D721Med (cell line): Measurements from ENCODE around the gene LAMB1.
A peak's percentile ranks its signal among the peaks of the same experiment; 100 is the strongest.

Experiments used
- DNase-seq: peaks from one replicate; pipeline ENCODE4 v3.0.0; 2011; ENCODE audit warnings: low spot score; ENCODE audit not compliant: insufficient read length
- FAIRE-seq: peaks from 2 replicates; lab custom pipeline; 2011; peaks lifted over from hg19 to GRCh38; lab: Jason Lieb, UNC
- TF ChIP-seq, protein P1 (sequence below): IDR thresholded peaks from 2 replicates; pipeline ENCODE4 v1.5.1; 2012; ENCODE audit warnings: mild to moderate bottlenecking, control low read depth; ENCODE audit not compliant: insufficient read depth; ENCODE audit errors: missing control alignments

The LAMB1 gene

DNA sequence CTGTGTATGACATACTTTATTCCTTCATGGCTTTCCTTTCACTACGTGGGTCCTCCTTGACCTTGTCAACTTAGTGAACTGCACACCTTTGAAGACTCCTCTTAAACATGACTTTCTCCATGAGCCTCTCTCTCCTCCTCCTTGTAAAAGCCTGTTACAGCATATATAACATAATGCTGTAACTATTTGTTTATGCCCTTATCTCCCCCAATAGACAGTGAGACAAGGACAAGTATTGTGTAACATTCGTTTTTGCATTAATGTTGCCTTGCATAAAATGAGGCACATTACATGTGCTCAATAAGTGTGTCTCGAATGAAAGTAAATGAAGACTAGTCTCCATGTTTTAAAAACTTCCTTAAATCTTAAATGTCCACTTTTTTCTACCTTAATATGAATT, 4.3 kb upstream of the LAMB1 start:
- TF ChIP-seq, protein P1, sequence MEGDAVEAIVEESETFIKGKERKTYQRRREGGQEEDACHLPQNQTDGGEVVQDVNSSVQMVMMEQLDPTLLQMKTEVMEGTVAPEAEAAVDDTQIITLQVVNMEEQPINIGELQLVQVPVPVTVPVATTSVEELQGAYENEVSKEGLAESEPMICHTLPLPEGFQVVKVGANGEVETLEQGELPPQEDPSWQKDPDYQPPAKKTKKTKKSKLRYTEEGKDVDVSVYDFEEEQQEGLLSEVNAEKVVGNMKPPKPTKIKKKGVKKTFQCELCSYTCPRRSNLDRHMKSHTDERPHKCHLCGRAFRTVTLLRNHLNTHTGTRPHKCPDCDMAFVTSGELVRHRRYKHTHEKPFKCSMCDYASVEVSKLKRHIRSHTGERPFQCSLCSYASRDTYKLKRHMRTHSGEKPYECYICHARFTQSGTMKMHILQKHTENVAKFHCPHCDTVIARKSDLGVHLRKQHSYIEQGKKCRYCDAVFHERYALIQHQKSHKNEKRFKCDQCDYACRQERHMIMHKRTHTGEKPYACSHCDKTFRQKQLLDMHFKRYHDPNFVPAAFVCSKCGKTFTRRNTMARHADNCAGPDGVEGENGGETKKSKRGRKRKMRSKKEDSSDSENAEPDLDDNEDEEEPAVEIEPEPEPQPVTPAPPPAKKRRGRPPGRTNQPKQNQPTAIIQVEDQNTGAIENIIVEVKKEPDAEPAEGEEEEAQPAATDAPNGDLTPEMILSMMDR = no peak
- FAIRE-seq = no peak

DNA sequence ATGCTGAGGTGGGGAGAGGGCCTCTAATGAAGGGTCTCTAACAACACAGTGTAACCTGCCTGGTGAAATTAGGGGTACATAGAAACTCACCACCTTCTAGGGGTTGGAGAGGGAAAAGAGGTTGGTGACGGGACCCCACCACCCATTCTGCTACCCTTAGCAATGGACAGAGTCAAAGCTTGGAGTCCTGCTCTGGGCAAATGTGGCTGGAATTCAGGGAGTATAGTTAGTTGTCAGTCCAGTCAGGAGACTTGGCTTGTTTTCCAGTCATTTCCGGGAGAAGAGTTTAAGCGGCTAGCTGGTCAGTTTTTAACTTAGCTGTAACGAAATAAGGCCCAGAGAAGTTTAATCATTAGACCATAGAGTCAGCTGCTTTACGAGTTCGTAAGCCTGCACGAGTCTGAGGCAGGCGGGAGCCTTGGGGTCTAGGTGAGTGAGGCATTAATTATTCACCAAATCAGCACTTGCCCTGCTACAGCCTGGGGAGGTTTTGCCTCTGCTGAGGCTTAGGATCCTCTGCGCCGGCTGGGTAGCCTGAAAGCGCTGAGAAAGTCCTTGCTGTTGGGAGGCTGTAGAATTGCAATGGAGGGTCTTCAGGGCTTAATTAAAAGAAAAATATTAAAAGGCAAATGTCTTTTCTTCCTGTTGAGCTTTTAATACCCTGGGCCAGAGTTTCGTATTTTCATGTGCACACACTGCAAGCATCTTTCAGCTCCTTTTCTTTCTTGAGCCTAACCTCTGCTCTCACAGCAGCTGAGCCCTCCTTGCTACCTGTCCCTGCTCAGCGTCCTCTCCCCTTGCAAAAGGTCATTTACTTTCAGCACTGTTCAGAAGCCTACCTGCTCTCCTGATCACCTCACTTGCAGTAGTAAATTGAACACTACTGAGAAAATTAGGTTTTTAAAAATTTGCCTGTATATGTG, 1.5 kb upstream of the LAMB1 start:
- FAIRE-seq (no peak), DNase-seq (no peak)
- TF ChIP-seq, protein P1 = no peak

More for the DNA sequence above, 4.3 kb upstream of the LAMB1 start:
- DNase-seq = no peak

DNA sequence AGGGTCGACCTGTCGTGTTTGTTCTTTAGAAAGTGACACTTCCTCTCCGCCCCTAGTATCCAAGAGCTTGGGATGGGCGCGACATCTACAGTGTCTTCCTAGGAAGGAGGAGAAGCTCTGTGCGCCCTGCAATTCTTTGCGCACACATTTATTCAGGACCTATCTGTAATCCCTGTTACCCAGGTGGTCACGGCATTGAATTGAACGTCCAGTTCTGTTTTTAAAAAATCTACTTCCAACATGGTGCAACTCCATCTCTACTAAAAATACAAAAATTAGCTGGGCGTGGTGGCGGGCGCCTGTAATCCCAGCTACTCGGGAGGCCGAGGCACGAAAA, 606 bp upstream of the LAMB1 start:
- no peak for FAIRE-seq
- no peak for DNase-seq
- TF ChIP-seq, protein P1 = no peak

DNA sequence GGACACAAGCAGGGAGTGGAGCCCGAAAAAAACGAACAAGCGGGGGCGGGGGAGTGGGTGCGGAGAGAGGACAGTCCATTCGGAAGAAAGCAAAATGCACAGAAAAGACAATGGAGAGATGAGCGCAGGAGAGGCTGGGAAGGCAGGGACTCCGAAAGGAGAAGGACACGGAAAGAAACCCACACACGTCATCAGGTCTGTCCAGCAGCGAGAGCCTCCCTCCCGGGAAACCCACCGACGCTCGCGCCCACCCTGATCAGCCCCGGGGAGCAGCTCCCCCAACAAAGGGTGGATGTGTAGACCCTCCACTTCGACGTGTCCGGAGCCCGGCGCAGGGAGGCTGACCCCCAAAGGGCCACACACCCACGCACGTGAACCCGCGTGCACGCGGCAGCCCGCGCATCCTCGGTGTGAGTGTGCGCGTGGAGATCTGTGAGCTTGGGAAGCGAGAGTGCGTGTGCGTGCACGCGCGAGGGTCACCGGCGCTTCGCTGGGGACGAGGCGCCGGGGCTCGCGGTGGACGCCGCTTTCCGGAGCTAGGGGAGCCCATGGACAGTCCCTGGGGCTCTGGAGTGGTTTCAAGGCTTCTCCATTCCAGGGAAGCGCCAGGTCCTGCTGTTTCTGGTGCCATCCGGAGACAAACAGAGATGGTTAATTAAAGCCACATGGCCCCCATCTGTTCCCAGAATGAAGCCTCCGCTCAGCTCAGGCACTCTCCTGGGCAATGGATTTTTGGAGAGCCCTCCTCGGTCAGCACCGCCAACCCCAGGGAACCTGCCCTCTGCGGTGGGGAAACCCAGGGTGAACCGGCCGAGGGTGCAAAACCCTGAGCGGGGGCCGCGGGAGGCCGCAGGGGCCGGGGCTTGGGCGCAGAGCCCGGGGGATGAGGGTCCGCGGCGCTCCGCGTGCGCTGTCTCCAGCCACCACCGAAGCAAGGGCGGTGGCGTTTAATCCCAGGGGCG, 916 bp downstream of the LAMB1 start:
- FAIRE-seq (no peak), DNase-seq (no peak)
- TF ChIP-seq, protein P1 = no peak

DNA sequence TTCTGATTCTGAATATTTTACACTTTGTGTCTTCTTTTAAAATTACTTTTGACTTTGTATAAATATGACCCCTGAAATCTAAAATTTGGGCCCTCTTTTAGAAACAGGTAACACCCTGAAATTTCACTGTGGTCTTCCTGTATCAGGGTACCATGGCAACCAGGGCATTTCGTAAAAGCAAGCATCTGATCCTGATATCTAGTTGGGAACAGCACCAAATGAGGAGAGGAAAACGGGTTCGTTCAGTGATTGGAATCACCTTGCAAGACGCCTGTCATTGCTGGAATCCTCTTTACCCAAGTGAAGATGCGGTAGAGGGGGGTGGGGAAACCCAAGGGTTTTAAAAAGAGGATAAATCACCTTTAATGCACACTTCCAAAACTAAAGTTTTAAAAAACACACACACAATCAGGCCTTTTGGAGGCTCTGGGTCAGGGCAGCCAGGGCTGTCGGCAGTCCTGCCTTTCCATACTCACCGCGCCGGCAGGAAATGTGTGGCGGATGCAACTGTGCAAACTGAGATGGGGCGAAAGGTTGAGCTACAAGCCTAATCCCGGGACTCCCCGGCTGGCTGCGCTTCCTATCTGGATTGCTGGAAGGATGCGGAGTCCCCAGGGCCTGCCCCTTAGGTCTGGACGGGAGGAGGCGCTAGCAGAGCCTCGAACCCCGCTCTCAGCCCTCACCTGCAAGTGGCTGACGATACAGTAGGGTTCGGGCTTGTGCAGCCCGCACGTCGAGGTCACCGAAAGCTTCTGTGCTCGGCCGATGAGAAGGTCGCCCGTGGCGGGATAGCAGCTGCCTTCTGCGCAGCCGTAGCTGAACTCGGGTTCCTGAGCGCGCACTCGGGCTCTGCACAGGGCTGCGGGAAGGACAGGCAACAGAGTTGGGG, 1.8 kb downstream of the LAMB1 start:
- DNase-seq (no peak), FAIRE-seq (no peak)
- TF ChIP-seq, protein P1 = peak; percentile 45

DNA sequence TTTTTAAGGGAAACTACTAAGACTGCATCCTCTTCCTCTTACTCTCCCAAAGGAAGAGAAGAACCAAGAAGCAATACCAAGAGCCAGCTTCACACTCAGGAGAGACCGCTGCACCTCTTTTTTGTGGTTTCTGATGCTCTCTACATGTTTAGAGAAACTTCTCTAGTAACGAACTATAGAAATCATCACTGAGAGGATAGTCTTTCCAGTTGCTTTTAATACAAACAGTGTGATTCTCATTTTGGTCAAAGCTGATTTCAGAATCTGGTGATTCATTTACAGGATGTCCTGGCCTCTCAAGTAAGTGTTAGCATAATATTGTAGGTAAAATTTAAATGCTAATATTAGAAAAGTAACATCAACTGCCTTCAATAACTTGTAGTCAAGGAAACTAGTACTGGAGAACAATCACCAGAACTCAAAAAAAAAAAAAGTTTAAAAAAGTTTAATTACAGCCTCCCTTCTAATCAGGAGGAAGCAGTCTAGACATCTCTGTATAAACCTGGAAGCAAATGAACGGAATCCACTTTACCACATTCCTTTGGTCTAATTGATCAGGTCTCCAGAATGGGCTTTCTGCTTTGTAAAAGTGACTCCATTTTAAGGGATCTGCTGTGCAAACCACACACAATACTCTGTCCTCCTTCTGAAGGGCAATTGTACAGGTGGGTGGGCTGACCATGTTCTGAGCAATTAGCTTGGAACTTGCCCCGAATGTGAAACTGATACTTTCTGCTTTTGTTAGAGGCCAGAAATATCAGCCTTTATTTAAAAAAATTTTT, 3.0 kb downstream of the LAMB1 start:
- TF ChIP-seq, protein P1 = no peak
- DNase-seq = no peak
- FAIRE-seq = no peak
